ENCODE data around the gene ADGRF3. TPM values are rescaled to one million over a fixed set of nuclear protein-coding genes. Genes with fewer than 3 reads are reported as not detected.
"Not testable (repeated sequence)": the region's sequence is repeated elsewhere in the genome, so short reads cannot be mapped to it uniquely, and the experiment has no call there.

Gene ADGRF3, protein sequence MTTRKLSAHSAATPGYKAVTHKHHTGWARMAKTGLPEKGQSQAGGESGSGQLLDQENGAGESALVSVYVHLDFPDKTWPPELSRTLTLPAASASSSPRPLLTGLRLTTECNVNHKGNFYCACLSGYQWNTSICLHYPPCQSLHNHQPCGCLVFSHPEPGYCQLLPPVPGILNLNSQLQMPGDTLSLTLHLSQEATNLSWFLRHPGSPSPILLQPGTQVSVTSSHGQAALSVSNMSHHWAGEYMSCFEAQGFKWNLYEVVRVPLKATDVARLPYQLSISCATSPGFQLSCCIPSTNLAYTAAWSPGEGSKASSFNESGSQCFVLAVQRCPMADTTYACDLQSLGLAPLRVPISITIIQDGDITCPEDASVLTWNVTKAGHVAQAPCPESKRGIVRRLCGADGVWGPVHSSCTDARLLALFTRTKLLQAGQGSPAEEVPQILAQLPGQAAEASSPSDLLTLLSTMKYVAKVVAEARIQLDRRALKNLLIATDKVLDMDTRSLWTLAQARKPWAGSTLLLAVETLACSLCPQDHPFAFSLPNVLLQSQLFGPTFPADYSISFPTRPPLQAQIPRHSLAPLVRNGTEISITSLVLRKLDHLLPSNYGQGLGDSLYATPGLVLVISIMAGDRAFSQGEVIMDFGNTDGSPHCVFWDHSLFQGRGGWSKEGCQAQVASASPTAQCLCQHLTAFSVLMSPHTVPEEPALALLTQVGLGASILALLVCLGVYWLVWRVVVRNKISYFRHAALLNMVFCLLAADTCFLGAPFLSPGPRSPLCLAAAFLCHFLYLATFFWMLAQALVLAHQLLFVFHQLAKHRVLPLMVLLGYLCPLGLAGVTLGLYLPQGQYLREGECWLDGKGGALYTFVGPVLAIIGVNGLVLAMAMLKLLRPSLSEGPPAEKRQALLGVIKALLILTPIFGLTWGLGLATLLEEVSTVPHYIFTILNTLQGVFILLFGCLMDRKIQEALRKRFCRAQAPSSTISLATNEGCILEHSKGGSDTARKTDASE
- total RNA-seq (2012; rRNA removed) = under 0.01 TPM in 1 of 2 replicates, not detected in the other

- peak within 1 kb of the TSS; percentile 93 for H3K9ac ChIP-seq (ENCODE audit: low read depth, low read length)
- peak within 1 kb of the TSS; percentile 90 for H3K4me2 ChIP-seq (ENCODE audit: low read length)
- peaks cover 29% of the 10 kb centered on the region for H3K4me1 ChIP-seq (ENCODE audit: control insufficient read depth, insufficient read depth, low read length)
- H3K9me3 ChIP-seq (replicated peaks; ENCODE audit: low read length) = no peaks in the 10 kb centered on the region
- no peaks in the 10 kb centered on the region for H3K27me3 ChIP-seq (ENCODE audit: control insufficient read depth, insufficient read depth, low read length)
- peaks cover 3% of the 10 kb centered on the region for H3K36me3 ChIP-seq (ENCODE audit: insufficient read depth, low read length)
- peak within 1 kb of the TSS; percentile 88 for H3K4me3 ChIP-seq (ENCODE audit: low read length)
Observed at GRCh38 chr2:26346454-26347053, at the start of gene ADGRF3. Gene ADGRF3, minus strand, starts transcription at chr2:26346789. Its CDS starts 555 bp downstream, at chr2:26346234.

DNA sequence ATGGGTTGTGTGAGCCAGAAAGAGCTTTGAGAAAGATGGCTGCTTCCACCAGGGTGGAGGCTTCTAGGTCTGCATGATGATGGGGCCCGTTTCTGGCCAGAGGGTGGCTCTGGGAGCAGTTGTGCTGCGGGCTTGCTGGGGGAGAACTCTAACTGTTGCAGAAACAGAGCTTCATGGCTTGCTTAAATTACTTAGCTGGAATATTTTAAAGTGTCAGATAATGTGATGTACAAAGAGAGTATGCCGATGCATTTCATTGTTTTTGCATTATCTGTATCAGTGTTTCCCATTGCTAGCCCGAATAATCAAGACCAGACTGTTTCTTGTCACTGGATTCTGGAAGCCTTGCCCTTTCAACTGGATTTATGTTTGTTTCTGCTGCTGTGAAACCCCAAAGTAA, 48.8 kb upstream of the ADGRF3 start:
- peaks cover 13% of the 10 kb centered on the region for H3K4me1 ChIP-seq (ENCODE audit: control insufficient read depth, insufficient read depth, low read length)
- no peaks in the 10 kb centered on the region for H3K27me3 ChIP-seq (ENCODE audit: control insufficient read depth, insufficient read depth, low read length)
- H3K36me3 ChIP-seq (ENCODE audit: insufficient read depth, low read length) = peaks cover 14% of the 10 kb centered on the region
- no peaks in the 10 kb centered on the region for H3K9me3 ChIP-seq (replicated peaks; ENCODE audit: low read length)
- H3K9ac ChIP-seq (ENCODE audit: low read depth, low read length) = no peak overlapping the region
- no peak overlapping the region for H3K4me3 ChIP-seq (ENCODE audit: low read length)
- peak overlapping the region; percentile 14 for H3K4me2 ChIP-seq (ENCODE audit: low read length)

- no peak overlapping the region for H3K9ac ChIP-seq (ENCODE audit: low read depth, low read length)
- H3K9me3 ChIP-seq (replicated peaks; ENCODE audit: low read length) = no peaks in the 10 kb centered on the region
- peak overlapping the region; percentile 14 for H3K4me2 ChIP-seq (ENCODE audit: low read length)
- no peak overlapping the region for H3K4me3 ChIP-seq (ENCODE audit: low read length)
- H3K36me3 ChIP-seq (ENCODE audit: insufficient read depth, low read length) = peaks cover 18% of the 10 kb centered on the region
- no peaks in the 10 kb centered on the region for H3K27me3 ChIP-seq (ENCODE audit: control insufficient read depth, insufficient read depth, low read length)
- peaks cover 13% of the 10 kb centered on the region for H3K4me1 ChIP-seq (ENCODE audit: control insufficient read depth, insufficient read depth, low read length)
Observed at GRCh38 chr2:26394694-26395093, 48.1 kb upstream of the ADGRF3 start.

GRCh38 chr2:26387189-26387588, 40.6 kb upstream of the ADGRF3 start:
- no peaks in the 10 kb centered on the region for H3K4me1 ChIP-seq (ENCODE audit: control insufficient read depth, insufficient read depth, low read length)
- H3K4me3 ChIP-seq (ENCODE audit: low read length) = no peak overlapping the region
- no peaks in the 10 kb centered on the region for H3K9me3 ChIP-seq (replicated peaks; ENCODE audit: low read length)
- peaks cover 34% of the 10 kb centered on the region for H3K36me3 ChIP-seq (ENCODE audit: insufficient read depth, low read length)
- H3K27me3 ChIP-seq (ENCODE audit: control insufficient read depth, insufficient read depth, low read length) = no peaks in the 10 kb centered on the region
- H3K4me2 ChIP-seq (ENCODE audit: low read length) = no peak overlapping the region
- no peak overlapping the region for H3K9ac ChIP-seq (ENCODE audit: low read depth, low read length)

DNA sequence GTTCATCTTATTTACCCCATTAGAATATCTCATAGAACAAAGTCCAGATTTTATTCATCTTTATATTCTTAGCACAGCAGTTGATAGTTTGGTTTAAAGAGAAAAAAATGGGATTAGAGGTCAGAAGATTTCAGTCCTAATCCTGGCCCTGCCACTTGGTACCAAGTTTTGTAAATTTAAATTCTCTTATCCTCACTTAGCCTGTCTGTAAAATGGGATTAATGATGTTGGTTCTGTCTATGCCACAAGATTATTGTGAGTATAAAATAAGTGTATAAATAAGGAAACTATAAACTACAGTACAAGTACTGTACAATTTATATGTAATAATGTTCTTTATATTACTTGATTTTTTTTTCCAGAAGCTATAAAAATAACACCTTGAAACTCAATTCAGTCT, 38.0 kb upstream of the ADGRF3 start:
- Histone ChIP-seq H3K36me3 (ENCODE audit: insufficient read depth, low read length) (peaks cover 31% of the 10 kb centered on the region), H3K4me2 (ENCODE audit: low read length) (no peak overlapping the region), H3K9me3 (replicated peaks; ENCODE audit: low read length) (no peaks in the 10 kb centered on the region), H3K27me3 (ENCODE audit: control insufficient read depth, insufficient read depth, low read length) (no peaks in the 10 kb centered on the region), H3K4me3 (ENCODE audit: low read length) (no peak overlapping the region), H3K4me1 (ENCODE audit: control insufficient read depth, insufficient read depth, low read length) (no peaks in the 10 kb centered on the region), H3K9ac (ENCODE audit: low read depth, low read length) (no peak overlapping the region)

GRCh38 chr2:26384183-26384582, 37.6 kb upstream of the ADGRF3 start:
- Histone ChIP-seq H3K36me3 (ENCODE audit: insufficient read depth, low read length) (peaks cover 27% of the 10 kb centered on the region), H3K4me1 (ENCODE audit: control insufficient read depth, insufficient read depth, low read length) (no peaks in the 10 kb centered on the region), H3K4me3 (ENCODE audit: low read length) (no peak overlapping the region)

GRCh38 chr2:26382564-26382963, 36.0 kb upstream of the ADGRF3 start:
- Histone ChIP-seq H3K4me3 (ENCODE audit: low read length) (no peak overlapping the region), H3K4me1 (ENCODE audit: control insufficient read depth, insufficient read depth, low read length) (no peaks in the 10 kb centered on the region), H3K36me3 (ENCODE audit: insufficient read depth, low read length) (peaks cover 29% of the 10 kb centered on the region), H3K4me2 (ENCODE audit: low read length) (no peak overlapping the region), H3K9me3 (replicated peaks; ENCODE audit: low read length) (no peaks in the 10 kb centered on the region), H3K27me3 (ENCODE audit: control insufficient read depth, insufficient read depth, low read length) (no peaks in the 10 kb centered on the region), H3K9ac (ENCODE audit: low read depth, low read length) (no peak overlapping the region)

More at GRCh38 chr2:26384183-26384582, 37.6 kb upstream of the ADGRF3 start:
- Histone ChIP-seq H3K9ac (ENCODE audit: low read depth, low read length) (no peak overlapping the region), H3K9me3 (replicated peaks; ENCODE audit: low read length) (no peaks in the 10 kb centered on the region), H3K27me3 (ENCODE audit: control insufficient read depth, insufficient read depth, low read length) (no peaks in the 10 kb centered on the region), H3K4me2 (ENCODE audit: low read length) (no peak overlapping the region)

GRCh38 chr2:26380281-26380680, 33.7 kb upstream of the ADGRF3 start:
- H3K36me3 ChIP-seq (ENCODE audit: insufficient read depth, low read length) = peaks cover 28% of the 10 kb centered on the region
- no peaks in the 10 kb centered on the region for H3K9me3 ChIP-seq (replicated peaks; ENCODE audit: low read length)
- no peaks in the 10 kb centered on the region for H3K4me1 ChIP-seq (ENCODE audit: control insufficient read depth, insufficient read depth, low read length)
- no peak overlapping the region for H3K4me3 ChIP-seq (ENCODE audit: low read length)
- no peaks in the 10 kb centered on the region for H3K27me3 ChIP-seq (ENCODE audit: control insufficient read depth, insufficient read depth, low read length)
- H3K4me2 ChIP-seq (ENCODE audit: low read length) = no peak overlapping the region
- no peak overlapping the region for H3K9ac ChIP-seq (ENCODE audit: low read depth, low read length)

DNA sequence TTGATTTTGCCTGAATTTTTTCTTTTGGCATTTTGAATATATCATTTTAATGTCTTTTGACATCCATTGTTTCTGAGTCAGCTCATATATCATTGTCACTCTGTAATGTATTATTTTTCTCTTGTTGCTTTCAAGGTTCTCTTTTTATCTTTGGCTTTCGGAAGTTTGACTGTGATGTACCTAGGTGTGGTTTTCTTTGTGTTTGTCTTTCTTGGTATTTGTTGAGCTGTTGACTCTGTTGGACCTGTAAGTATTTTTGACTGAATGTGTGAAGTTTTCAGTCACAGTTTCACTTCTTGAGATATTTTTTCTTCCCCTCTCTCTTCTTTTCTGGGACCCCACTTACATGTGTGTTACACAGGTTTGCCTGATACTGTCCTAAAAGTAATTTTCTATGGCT, 30.2 kb upstream of the ADGRF3 start:
- H3K4me3 ChIP-seq (ENCODE audit: low read length) = no peak overlapping the region
- H3K9me3 ChIP-seq (replicated peaks; ENCODE audit: low read length) = no peaks in the 10 kb centered on the region
- H3K4me2 ChIP-seq (ENCODE audit: low read length) = no peak overlapping the region
- no peaks in the 10 kb centered on the region for H3K27me3 ChIP-seq (ENCODE audit: control insufficient read depth, insufficient read depth, low read length)
- no peaks in the 10 kb centered on the region for H3K4me1 ChIP-seq (ENCODE audit: control insufficient read depth, insufficient read depth, low read length)
- peaks cover 37% of the 10 kb centered on the region for H3K36me3 ChIP-seq (ENCODE audit: insufficient read depth, low read length)
- no peak overlapping the region for H3K9ac ChIP-seq (ENCODE audit: low read depth, low read length)

- not testable (repeated sequence) for H3K4me3 ChIP-seq (ENCODE audit: low read length); H3K9me3 ChIP-seq (replicated peaks; ENCODE audit: low read length); H3K4me2 ChIP-seq (ENCODE audit: low read length); H3K9ac ChIP-seq (ENCODE audit: low read depth, low read length); H3K4me1 ChIP-seq (ENCODE audit: control insufficient read depth, insufficient read depth, low read length); H3K27me3 ChIP-seq (ENCODE audit: control insufficient read depth, insufficient read depth, low read length)
- H3K36me3 ChIP-seq (ENCODE audit: insufficient read depth, low read length) = peaks cover 40% of the 10 kb centered on the region
Observed at GRCh38 chr2:26370909-26371308, 24.3 kb upstream of the ADGRF3 start.

DNA sequence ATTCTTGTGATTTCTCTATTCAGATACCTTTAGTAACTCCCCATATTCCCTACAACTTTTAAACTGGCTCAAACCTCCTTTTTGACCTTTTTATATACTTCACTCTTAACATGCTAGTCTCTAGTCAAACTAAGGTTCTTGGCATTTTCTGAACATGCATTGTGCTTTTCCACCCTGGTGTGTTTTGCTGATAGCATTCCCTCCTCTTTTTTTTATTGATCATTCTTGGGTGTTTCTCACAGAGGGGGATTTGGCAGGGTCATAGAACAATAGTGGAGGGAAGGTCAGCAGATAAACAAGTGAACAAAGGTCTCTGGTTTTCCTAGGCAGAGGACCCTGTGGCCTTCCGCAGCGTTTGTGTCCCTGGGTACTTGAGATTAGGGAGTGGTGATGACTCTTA, 23.1 kb upstream of the ADGRF3 start:
- not testable (repeated sequence) for H3K9ac ChIP-seq (ENCODE audit: low read depth, low read length); H3K27me3 ChIP-seq (ENCODE audit: control insufficient read depth, insufficient read depth, low read length); H3K4me3 ChIP-seq (ENCODE audit: low read length); H3K4me2 ChIP-seq (ENCODE audit: low read length); H3K9me3 ChIP-seq (replicated peaks; ENCODE audit: low read length); H3K4me1 ChIP-seq (ENCODE audit: control insufficient read depth, insufficient read depth, low read length)
- peaks cover 31% of the 10 kb centered on the region for H3K36me3 ChIP-seq (ENCODE audit: insufficient read depth, low read length)

Measured in skeletal muscle satellite cell (primary cell).